Stimulated activated CD8-positive, alpha-beta memory T cell treated with anti-CD3 and anti-CD28 coated beads, Interleukin-4, amount 100 ng/mL, for 4 hours (primary cell): ENCODE measurements around the gene OXCT1.
"Not testable (repeated sequence)": the region's sequence is repeated elsewhere in the genome, so short reads cannot be mapped to it uniquely, and the experiment has no call there.

Experiments used
- DNase-seq, 2 donors: peaks; one replicate each; pipeline ENCODE4 v3.0.0-alpha.2; 2020; ENCODE audit warnings: low read depth in 2 of 2, low spot score in 1 of 2

The OXCT1 gene

DNA sequence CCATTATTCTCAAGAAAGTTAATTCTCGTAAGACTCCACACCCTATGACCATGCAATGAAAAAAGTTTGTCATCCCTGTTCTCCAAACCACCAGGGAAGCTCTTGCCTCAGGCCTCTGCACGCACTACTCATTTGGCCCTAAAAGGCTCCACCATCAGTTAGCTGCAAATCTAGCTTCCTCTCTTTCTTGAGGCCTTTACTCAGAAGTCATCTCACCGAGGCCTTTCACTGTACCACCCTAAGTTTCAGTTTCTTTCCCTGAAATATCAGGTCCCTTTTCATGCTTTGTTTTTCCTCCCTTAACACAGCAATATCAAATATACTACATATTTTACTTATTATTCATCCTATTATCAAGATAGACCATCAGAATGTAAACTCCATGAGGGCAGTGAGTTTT, 39.1 kb downstream of the OXCT1 start:
- DNase-seq: no peak

- DNase-seq: no peak
These were observed 42.4 kb downstream of the OXCT1 start for GRCh38 chr5:41827792-41828191.

DNA sequence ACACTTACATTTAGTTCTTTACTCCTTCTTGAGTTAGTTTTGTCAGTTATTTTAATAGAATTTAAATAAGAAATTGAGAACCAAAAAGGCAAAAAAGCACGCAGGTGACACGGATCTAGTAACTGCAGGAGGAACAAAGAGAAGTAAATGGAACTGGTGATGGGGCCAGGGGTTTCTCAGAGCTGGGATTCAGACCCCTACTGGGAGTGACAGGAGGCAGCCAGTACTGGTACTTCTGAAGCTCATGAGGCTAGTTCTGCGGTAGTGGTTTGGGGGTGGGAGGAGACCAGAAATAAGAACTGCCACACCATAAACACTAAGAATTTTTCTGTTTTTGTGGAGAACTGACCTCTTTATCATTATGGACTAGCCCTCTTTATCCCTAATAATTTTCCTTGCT, 48.2 kb downstream of the OXCT1 start:
- no peak for DNase-seq

DNA sequence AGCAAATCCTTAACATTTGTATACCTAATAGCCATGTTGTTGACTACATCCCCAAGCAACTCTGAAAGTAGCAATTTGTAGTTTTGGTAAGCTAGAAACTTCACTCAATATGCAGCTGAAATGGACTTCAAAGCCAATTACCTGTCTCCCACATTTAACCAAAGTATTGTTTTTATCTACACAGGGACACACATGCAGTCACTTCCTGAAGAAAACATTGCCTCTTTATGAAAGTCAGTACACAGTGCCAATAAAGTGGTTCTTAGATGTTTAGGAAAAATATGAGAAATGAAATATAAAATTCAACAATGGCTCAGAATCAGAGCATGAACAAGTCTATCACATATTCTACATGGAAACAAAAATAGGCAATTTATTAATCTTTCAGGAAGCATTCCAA, 49.2 kb downstream of the OXCT1 start:
- no peak for DNase-seq

DNA sequence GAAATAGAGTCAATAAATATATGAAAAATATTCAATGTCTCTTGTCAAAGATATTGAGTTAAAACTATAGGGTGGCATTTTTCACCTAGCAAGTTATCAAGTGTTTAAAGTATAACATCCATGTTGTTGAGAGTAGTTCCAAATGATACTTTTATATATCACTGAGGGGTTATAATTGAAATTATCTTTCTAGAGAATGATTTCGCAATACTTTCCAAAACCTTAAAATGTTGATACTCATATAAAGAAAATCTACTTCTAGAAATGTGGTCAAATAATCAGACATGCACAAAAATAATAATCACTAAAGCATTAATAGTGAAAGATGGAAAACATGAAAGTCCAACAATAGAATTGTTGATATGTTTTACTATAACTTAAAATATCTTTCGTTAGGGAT, 50.1 kb downstream of the OXCT1 start:
- DNase-seq: no peak

DNA sequence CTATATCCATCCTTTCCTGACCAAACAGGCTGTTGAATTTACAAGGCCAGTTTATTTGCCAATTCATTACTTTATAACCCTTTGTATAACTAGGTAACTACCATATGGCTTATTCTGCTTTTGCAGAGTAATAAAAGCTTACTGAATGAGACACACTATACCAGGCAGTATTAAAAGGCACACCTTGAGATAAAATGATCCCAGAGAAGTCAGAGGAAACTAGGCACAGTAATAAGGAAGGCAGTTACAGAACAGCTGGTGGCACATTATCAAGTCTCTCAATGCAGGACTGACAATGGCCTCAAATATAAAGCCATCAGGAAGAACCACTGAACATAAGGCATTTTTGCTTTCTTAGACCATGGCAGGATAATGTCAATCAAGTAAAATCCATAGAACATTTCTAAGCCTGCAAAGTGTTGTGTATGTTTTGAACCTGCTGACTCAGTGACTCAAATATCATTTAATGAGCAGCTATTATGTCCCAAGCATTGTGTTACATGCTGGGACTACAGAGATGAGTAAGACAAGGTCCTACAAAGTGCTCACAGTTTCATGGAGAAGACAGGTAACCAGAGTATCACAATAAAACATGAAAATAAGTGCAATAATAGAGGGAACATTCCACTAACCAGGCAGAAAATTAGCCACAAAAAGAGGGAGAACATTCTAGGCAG, 52.5 kb downstream of the OXCT1 start:
- no peak for DNase-seq

DNA sequence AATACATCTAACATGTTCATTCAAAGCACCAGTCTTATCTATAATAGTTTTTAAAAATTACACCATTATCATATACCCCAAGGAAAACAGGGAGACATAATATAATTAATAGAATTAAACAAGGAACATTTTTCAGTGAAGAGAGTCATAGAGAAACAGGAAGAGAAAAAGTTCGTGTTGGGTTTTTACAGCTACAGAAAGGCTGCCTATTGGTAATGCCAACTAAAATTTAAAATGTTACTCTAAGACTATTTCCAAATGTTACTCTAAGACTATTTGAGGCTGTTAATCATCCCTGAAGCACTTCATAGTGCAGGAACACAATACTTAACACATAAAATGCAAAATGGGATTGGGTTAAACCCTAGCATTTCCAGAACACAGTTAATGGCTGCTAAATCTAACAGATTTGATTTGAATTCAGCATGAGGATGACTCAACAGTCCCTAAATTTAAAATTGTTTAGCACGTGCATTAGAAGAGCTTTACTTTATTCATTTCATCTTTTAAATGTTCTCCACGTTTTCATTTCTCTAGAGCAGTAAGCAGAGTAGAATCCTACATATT, 54.5 kb downstream of the OXCT1 start:
- DNase-seq: no peak

DNA sequence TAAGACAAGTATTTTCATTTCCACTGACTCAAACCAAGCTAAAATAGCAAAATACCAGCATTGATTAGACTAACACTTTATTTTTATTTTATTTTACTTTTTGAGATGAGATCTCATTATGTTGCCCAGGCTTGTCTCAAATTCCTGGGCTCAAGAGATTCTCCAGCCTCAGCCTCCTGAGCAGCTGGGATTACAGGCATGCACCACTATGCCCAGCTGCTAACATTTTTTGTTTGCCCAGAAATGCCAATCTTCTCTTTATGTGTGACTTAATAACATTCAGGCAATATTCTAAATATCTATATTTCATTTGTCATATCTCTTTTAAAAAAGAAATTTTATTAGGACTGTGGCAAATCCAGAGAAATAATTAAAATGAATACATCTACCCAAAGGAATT, 55.0 kb downstream of the OXCT1 start:
- DNase-seq: no peak

DNA sequence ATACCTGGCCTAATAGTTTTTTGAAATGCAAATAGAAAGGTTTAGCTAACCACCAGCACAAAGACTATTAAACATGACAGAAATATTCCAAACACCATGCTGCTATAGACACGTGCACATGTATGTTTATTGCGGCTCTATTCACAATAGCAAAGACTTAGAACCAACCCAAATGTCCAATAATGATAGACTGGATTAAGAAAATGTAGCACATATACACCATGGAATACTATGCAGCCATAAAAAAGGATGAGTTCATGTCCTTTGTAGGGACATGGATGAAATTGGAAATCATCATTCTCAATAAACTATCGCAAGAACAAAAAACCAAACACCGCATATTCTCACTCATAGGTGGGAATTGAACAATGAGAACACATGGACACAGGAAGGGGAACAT, 55.9 kb downstream of the OXCT1 start:
- DNase-seq: not testable (repeated sequence)

- DNase-seq: no peak
These were observed 58.1 kb downstream of the OXCT1 start for GRCh38 chr5:41812156-41812555.

GRCh38 chr5:41809128-41809527, 61.1 kb downstream of the OXCT1 start:
- DNase-seq: no peak

DNA sequence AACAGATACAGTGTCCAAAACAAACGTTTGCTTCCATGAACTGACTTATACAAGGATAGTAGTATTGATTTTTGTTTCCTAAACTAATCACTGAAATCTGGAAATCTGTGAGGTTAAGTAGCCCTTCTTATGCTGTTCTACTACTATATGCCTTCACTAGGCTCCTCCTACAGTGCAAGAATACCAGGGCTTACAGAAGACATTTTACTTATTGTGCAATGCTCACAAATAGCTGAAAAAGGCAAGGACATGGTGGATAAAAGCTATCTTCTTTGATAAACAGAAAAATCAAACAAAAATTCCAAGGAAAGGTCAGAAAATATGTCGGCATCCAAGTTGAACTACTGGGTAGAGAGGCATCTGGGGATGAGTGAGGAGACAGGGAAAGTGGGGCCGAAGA, 61.9 kb downstream of the OXCT1 start:
- DNase-seq: no peak

- no peak for DNase-seq
These were observed 72.6 kb downstream of the OXCT1 start for GRCh38 chr5:41797662-41798061.

DNA sequence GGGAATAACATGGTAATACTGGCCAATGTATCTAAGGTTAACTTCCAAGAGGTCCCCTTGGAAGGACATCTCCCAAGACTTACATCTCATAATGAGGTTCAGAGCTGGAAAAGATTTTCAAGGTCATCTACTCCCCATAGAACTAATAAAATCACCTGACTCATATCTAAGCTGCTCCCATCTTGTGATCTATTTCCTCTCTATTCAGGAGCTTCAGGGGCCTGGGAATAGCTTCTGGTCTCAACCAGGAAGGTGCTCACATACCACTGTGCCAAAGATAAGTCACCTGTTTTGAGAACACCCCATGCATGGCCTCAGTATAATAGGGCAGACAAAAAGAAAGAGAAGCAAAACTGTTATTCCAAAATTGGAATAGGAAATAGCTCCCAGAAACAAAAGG, 74.2 kb downstream of the OXCT1 start:
- no peak for DNase-seq

GRCh38 chr5:41795125-41795524, 75.1 kb downstream of the OXCT1 start:
- no peak for DNase-seq

- no peak for DNase-seq
These were observed 75.8 kb downstream of the OXCT1 start for GRCh38 chr5:41794471-41794870.

DNA sequence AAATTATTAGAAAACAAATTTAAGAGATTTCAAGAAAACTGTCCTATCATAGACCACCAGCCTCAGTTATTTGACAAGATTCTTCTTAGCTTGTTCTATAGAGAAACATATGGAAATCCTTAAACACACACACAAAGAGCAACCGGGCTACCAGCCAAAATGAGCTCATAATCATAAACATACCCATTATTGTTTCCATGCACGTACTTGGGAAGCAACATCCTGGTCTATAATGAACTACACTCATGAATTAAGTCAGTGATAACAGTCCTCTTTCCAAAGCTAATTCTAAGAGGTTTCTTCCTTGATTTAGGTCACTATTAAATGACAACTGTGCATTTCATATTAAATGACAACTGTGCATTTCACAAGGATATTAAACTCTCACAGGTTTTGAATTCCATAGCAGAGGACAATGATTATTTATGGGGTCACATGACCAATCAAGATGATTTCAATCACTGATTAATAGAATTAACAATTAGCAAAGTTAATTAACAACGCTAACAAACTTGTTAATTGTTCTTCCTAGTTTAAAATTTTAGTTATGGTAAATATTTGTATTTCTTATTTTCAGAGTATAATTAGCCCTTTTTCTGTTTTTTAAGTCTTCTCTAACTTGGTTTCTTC, 77.0 kb downstream of the OXCT1 start:
- DNase-seq: no peak

DNA sequence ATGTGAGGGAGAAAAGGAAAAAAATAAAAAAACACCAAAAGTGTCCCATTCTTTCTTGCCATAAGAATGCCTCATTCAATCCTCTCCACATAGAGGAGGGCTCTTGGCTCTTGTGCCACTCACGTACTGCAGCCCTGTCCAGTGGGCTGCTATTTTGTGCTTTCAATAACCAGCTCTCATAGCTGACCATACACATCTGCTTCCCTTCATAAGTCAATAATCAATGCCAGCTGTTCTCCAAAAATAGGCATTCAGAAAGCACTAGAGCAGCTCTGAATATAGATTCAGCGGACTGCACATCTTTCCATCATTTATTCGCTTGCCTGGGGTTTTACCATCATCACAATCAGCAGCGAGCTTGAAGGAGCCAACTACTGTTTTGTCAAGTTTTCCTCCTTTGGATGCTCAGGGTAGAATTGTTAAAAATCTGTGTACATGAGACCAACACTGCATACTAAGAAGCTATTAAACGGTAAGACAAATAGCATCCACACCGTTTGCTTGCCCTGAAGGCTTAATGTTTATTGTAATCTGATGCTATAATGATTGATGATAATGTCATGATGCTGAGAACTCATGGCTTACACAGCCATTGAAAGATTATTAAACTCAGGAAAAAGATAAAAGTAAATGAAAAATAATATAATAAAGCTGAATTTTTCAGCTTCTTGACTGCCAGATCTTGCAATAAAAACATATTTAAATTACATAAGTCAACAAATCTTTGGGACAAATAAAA, 80.0 kb downstream of the OXCT1 start:
- DNase-seq: no peak

DNA sequence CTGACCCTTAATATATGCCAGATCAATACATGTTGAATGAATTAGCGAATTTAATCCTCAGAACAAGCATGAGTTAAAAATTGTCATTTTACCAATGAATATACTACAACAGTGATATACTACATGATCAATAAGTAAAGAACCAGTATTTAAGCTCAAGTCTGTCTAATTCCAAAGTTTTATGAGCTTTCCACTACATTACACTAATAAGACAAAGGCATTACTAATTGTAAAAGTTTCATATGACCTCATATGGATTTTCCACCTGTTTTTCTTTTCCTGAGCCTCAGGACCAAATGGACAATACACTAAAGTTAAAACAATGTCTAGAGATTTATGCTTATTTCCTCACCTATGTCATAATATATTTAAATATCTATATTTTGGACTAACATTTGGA, 80.8 kb downstream of the OXCT1 start:
- no peak for DNase-seq

DNA sequence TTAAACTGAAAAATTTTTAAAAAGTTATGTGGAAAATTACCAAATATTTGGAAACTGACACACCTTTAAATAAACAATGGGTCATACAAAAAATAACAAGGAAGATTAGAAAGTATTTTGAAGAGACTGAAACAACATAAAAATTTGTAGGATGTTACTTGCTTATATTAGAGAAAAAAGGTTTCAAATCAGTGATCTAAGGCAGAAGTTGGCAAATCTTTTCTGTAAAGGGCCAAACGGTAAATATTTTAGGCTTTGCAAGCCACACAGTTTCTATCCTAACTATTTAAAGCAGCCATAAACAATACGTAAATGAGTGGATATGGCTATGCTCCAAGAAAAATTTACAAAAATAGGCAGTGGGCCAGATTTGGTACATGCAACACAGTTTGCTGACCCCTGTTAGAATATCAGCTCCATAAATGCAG, 81.3 kb downstream of the OXCT1 start:
- no peak for DNase-seq

DNA sequence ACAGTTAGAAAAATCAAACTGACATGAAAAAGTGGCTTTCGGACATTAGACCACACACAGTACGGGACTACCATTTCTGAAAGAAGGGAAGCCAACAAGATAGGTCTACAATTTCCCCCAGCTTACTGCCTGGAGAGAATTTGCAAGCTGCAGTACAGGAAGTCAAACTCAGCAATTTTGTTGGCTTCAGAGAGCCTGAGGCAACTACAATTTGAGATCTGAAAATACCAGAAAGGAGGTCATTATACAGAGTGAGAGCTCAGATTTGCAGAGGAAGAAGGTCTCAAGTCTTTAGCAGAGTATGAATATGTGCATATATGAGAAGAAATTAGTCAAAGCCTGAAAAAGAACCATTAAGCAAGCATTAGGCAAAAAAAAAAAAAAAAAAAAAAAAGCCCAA, 83.0 kb downstream of the OXCT1 start:
- no peak for DNase-seq

- no peak for DNase-seq
These were observed 85.2 kb downstream of the OXCT1 start for GRCh38 chr5:41785061-41785460.
